Esophagus muscularis mucosa (tissue), 4 donors: ENCODE results near the gene TRDN.

Experiments
- CTCF ChIP-seq, 3 experiments: fragments of 200-600 bp in 2 of 3; fragments of 450-650 bp in 1 of 3; sonication (generic) in 2 of 3; IDR thresholded peaks; one replicate each; pipeline ENCODE4 v1.5.1; 2017 to 2019; ENCODE audit warnings: antibody characterized with exemption in 3 of 3, mild to moderate bottlenecking in 2 of 3, moderate library complexity in 1 of 3
- EP300 ChIP-seq: sonication (generic); formaldehyde crosslinking; IDR thresholded peaks from one replicate; pipeline ENCODE4 v1.6.1; 2017; ENCODE audit warnings: antibody characterized with exemption
- POLR2A ChIP-seq: fragments of 450-650 bp; IDR thresholded peaks from one replicate; pipeline ENCODE4 v1.6.1; 2017; ENCODE audit warnings: antibody characterized with exemption, moderate library complexity, mild to moderate bottlenecking, low read depth

GRCh38 chr6:123398072-123398471, 238.7 kb downstream of the TRDN start:
- TF ChIP-seq CTCF (IDR thresholded peaks at IDR 0.05), result no peak
- TF ChIP-seq POLR2A, result no peak
- no peak for TF ChIP-seq EP300
